CD14-positive monocyte (primary cell): Measurements from ENCODE around the gene PLIN3. TPM values are rescaled to one million over a fixed set of nuclear protein-coding genes. Genes with fewer than 3 reads are reported as not detected.
"Not testable (repeated sequence)": the region's sequence is repeated elsewhere in the genome, so short reads cannot be mapped to it uniquely, and the experiment has no call there.

ENCODE experiments used
- DNase-seq, 3 donors: peaks; one replicate each; pipeline ENCODE4 v3.0.0-alpha.2; 2011 to 2022
- H2AFZ ChIP-seq: 2 replicates; pipeline ENCODE4 v1.6.0; 2012; ENCODE audit warnings: mild to moderate bottlenecking, low read depth, low read length, inconsistent platforms; ENCODE audit not compliant: insufficient read depth, poor library complexity, severe bottlenecking
- H3K27ac ChIP-seq, 2 donors: 1 replicate in 1 of 2; 2 replicates in 1 of 2; pipeline ENCODE4 v1.5.1; 2012 to 2013; ENCODE audit warnings: low read length in 2 of 2, control low read depth in 1 of 2, inconsistent platforms in 1 of 2, low read depth in 1 of 2, mild to moderate bottlenecking in 1 of 2
- H3K27me3 ChIP-seq, 2 donors: one replicate each; pipeline versions ENCODE4 v1.6.0 to v1.6.1; 2011 to 2013; ENCODE audit warnings: low read length in 2 of 2; ENCODE audit not compliant: control insufficient read depth in 2 of 2, insufficient read depth in 2 of 2
- H3K36me3 ChIP-seq, 2 donors: replicated peaks in 1 of 2; 1 replicate in 1 of 2; 2 replicates in 1 of 2; pipeline versions ENCODE4 v1.5.1 to v1.6.1; 2012 to 2013; ENCODE audit warnings: low read length in 2 of 2, control low read depth in 1 of 2, inconsistent platforms in 1 of 2, mild to moderate bottlenecking in 1 of 2; ENCODE audit not compliant: insufficient read depth in 2 of 2, control insufficient read depth in 1 of 2
- H3K4me1 ChIP-seq, 2 donors: 1 replicate in 1 of 2; 2 replicates in 1 of 2; pipeline versions ENCODE4 v1.5.1 to v1.6.1; 2012 to 2013; ENCODE audit warnings: low read length in 2 of 2, control low read depth in 1 of 2, inconsistent platforms in 1 of 2, mild to moderate bottlenecking in 1 of 2, moderate library complexity in 1 of 2; ENCODE audit not compliant: insufficient read depth in 2 of 2, control insufficient read depth in 1 of 2
- H3K4me2 ChIP-seq: replicated peaks from 2 replicates; pipeline ENCODE3; 2012; ENCODE audit warnings: low read length, moderate library complexity, mild to moderate bottlenecking; ENCODE audit not compliant: poor library complexity, severe bottlenecking; ENCODE audit errors: extremely low read depth
- H3K4me3 ChIP-seq, 3 experiments: fragments of 200-600 bp in 1 of 3; sonication (generic) in 1 of 3; replicated peaks in 1 of 3; 1 replicate in 2 of 3; 2 replicates in 1 of 3; pipeline ENCODE4 v1.5.1; 2011 to 2013; ENCODE audit warnings: low read length in 3 of 3, mild to moderate bottlenecking in 3 of 3, control low read depth in 2 of 3, low read depth in 2 of 3, inconsistent platforms in 1 of 3, moderate library complexity in 1 of 3
- H3K79me2 ChIP-seq: 2 replicates; pipeline ENCODE4 v1.6.0; 2012; ENCODE audit warnings: mild to moderate bottlenecking, control low read depth, inconsistent platforms, low read length, moderate library complexity; ENCODE audit not compliant: insufficient read depth
- H3K9ac ChIP-seq: 2 replicates; pipeline ENCODE4 v1.6.0; 2017; ENCODE audit warnings: low read length, mild to moderate bottlenecking; ENCODE audit not compliant: insufficient read depth, poor library complexity, severe bottlenecking
- H3K9me3 ChIP-seq, 2 donors: replicated peaks in 1 of 2; 1 replicate in 1 of 2; 2 replicates in 1 of 2; pipeline versions ENCODE4 v1.5.1 to v1.6.1; 2012 to 2013; ENCODE audit warnings: low read length in 2 of 2, control low read depth in 1 of 2; ENCODE audit not compliant: control insufficient read depth in 1 of 2, insufficient read depth in 1 of 2
- H4K20me1 ChIP-seq: 2 replicates; pipeline ENCODE4 v1.6.0; 2012; ENCODE audit warnings: mild to moderate bottlenecking, low read length, control low read depth, moderate library complexity; ENCODE audit not compliant: insufficient read depth
- H3K27ac Mint-ChIP-seq, 7 donors: one replicate each; pipeline ENCODE4 v1.8.0; 2020; ENCODE audit warnings: mild to moderate bottlenecking in 7 of 7, mixed read lengths in 7 of 7, moderate library complexity in 6 of 7, inconsistent platforms in 2 of 7
- H3K27me3 Mint-ChIP-seq, 3 donors: one replicate each; pipeline ENCODE4 v1.8.0; 2021 to 2022; ENCODE audit warnings: low read depth in 3 of 3, mild to moderate bottlenecking in 3 of 3, mixed read lengths in 3 of 3, moderate library complexity in 3 of 3, inconsistent platforms in 1 of 3
- H3K36me3 Mint-ChIP-seq, 2 donors: one replicate each; pipeline ENCODE4 v1.8.0; 2020; ENCODE audit warnings: mixed read lengths in 2 of 2, inconsistent platforms in 1 of 2, mild to moderate bottlenecking in 1 of 2
- H3K4me1 Mint-ChIP-seq: one replicate; pipeline ENCODE4 v1.8.0; 2020; ENCODE audit warnings: mild to moderate bottlenecking, mixed read lengths
- H3K4me3 Mint-ChIP-seq, 2 donors: one replicate each; pipeline ENCODE4 v1.8.0; 2020; ENCODE audit warnings: mild to moderate bottlenecking in 2 of 2, mixed read lengths in 2 of 2, moderate library complexity in 1 of 2
- H3K9me3 Mint-ChIP-seq, 7 donors: one replicate each; pipeline ENCODE4 v1.8.0; 2020 to 2022; ENCODE audit warnings: mixed read lengths in 7 of 7, mild to moderate bottlenecking in 6 of 7, moderate library complexity in 6 of 7, inconsistent platforms in 2 of 7
- WGBS: methylation state at CpG from one replicate; pipeline ENCODE4 v1.1.5; 2013; ENCODE audit warnings: missing lambda C conversion rate; ENCODE audit not compliant: insufficient coverage; 5-methylcytosine and 5-hydroxymethylcytosine counted together
- intact Hi-C, 2 donors: fragments of 100-400 bp; cut with micrococcal nuclease; formaldehyde crosslinking; loops; one replicate each; pipeline versions ENCODE4 v1.15.0 to v1.15.1; 2023
- polyA plus RNA-seq, 3 donors: library from polyadenylated mRNA; depleted of rRNA in 1 of 3; unstranded in 2 of 3; stranded (reverse) in 1 of 3; fragments of 300-500 nt in 2 of 3; fragments of >200 nt in 1 of 3; fragmentation: Illumina TruSeq in 2 of 3; gene quantifications; 1 replicate in 2 of 3; 2 replicates in 1 of 3; pipeline ENCODE4 v1.2.3, GENCODE V29; 2012 to 2021

PLIN3 gene
- polyA plus RNA-seq, 3 donors: 78.8 to 151 (median 138) TPM

GRCh38 chr19:4792866-4793195 lies 74.6 kb downstream of the PLIN3 start:
- peaks cover 51% of the 10 kb centered on the region for H3K79me2 ChIP-seq
- peak overlapping the region in 1 of 2 donors; percentile 92 for H3K27ac ChIP-seq
- H3K9me3 ChIP-seq, H3K9me3 Mint-ChIP-seq, H3K9ac ChIP-seq, DNase-seq, H3K27me3 ChIP-seq, H2AFZ ChIP-seq: not testable (repeated sequence)
- peak overlapping the region in 4 of 7 donors; percentile 52 to 75 (median 64) for H3K27ac Mint-ChIP-seq
- peaks cover 30 to 53% of the 10 kb centered on the region in 2 donors for H3K36me3 Mint-ChIP-seq
- H3K4me1 ChIP-seq: peaks cover 20 to 27% of the 10 kb centered on the region in 2 donors
- H3K27me3 Mint-ChIP-seq: peaks cover 0 to 11% (median 10%) of the 10 kb centered on the region in 3 donors
- H3K4me1 Mint-ChIP-seq: peaks cover 21% of the 10 kb centered on the region
- peak overlapping the region; percentile 71 to 78 for H3K4me3 Mint-ChIP-seq
- intact Hi-C loops: loop anchor here in 1 of 2 donors (5.0 kb wide), 1 partner anchor 121 kb away; the partner anchor contains the start of gene MYDGF
- H3K4me3 ChIP-seq: peak overlapping the region in 1 of 3 experiments; percentile 89
- H3K36me3 ChIP-seq: peaks cover 31 to 45% of the 10 kb centered on the region in 2 donors
- H4K20me1 ChIP-seq: peaks cover 34% of the 10 kb centered on the region
- peak overlapping the region; percentile 76 for H3K4me2 ChIP-seq
- 91% methylated on average over 23 of the region's 24 CpGs for WGBS

GRCh38 chr19:4792019-4792865 lies 75.2 kb downstream of the PLIN3 start:
- intact Hi-C loops: loop anchor here in 1 of 2 donors (5.0 kb wide), 1 partner anchor 120 kb away; the partner anchor contains the start of gene MYDGF
- H3K27me3 ChIP-seq, H3K9me3 Mint-ChIP-seq, DNase-seq, H3K9me3 ChIP-seq: not testable (repeated sequence)
- Histone ChIP-seq H2AFZ (peak overlapping the region; percentile 89), H3K36me3 (peaks cover 31 to 40% of the 10 kb centered on the region in 2 donors), H4K20me1 (peaks cover 32% of the 10 kb centered on the region), H3K79me2 (peaks cover 51% of the 10 kb centered on the region), H3K4me1 (peaks cover 20 to 27% of the 10 kb centered on the region in 2 donors), H3K4me2 (peak overlapping the region; percentile 76), H3K27ac (peak overlapping the region in 1 of 2 donors; percentile 92), H3K9ac (peak overlapping the region; percentile 90), H3K4me3 (peak overlapping the region; percentile 79 to 89 (median 79))
- peak overlapping the region; percentile 71 to 78 for H3K4me3 Mint-ChIP-seq
- H3K36me3 Mint-ChIP-seq: peaks cover 30 to 48% of the 10 kb centered on the region in 2 donors
- WGBS: 14% methylated on average over 75 of the region's 75 CpGs
- H3K27me3 Mint-ChIP-seq: peaks cover 0 to 11% (median 10%) of the 10 kb centered on the region in 3 donors
- peaks cover 21% of the 10 kb centered on the region for H3K4me1 Mint-ChIP-seq
- peak overlapping the region in 6 of 7 donors; percentile 54 to 89 (median 73) for H3K27ac Mint-ChIP-seq
